DOHH2 (cell line): Measurements from ENCODE around the gene RXFP4.

Source experiments
- H3F3A ChIP-seq: fragments of 200-600 bp; sonication (generic), shearing (Covaris generic); 2 replicates; pipeline ENCODE4 v1.6.0; 2016; ENCODE audit warnings: antibody characterized with exemption, mild to moderate bottlenecking; ENCODE audit not compliant: control insufficient read depth, insufficient read depth
- H3K27ac ChIP-seq: fragments of 200-600 bp; sonication (generic); 2 replicates; pipeline ENCODE4 v1.5.1; 2014; ENCODE audit warnings: low read depth, mild to moderate bottlenecking, low read length, moderate library complexity
- H3K27me3 ChIP-seq: fragments of 200-600 bp; sonication (generic); 2 replicates; pipeline ENCODE4 v1.6.1; 2014; ENCODE audit warnings: mild to moderate bottlenecking, low read length, mixed read lengths; ENCODE audit not compliant: control insufficient read depth
- H3K36me3 ChIP-seq: fragments of 200-600 bp; sonication (generic); 2 replicates; pipeline ENCODE4 v1.6.1; 2014; ENCODE audit warnings: mild to moderate bottlenecking, low read length, moderate library complexity, mixed read lengths; ENCODE audit not compliant: control insufficient read depth
- H3K4me1 ChIP-seq: fragments of 200-600 bp; sonication (generic); 2 replicates; pipeline ENCODE4 v1.6.1; 2014; ENCODE audit warnings: mild to moderate bottlenecking, low read length, mixed read lengths; ENCODE audit not compliant: control insufficient read depth
- H3K4me2 ChIP-seq: fragments of 200-600 bp; sonication (generic); 2 replicates; pipeline ENCODE4 v1.6.0; 2014; ENCODE audit warnings: mild to moderate bottlenecking, low read length, moderate library complexity
- H3K4me3 ChIP-seq: fragments of 200-600 bp; sonication (generic); 2 replicates; pipeline ENCODE4 v1.5.1; 2014; ENCODE audit warnings: mild to moderate bottlenecking, low read length, mixed read lengths
- H3K79me2 ChIP-seq: fragments of 200-600 bp; sonication (generic); 2 replicates; pipeline ENCODE4 v1.6.1; 2014; ENCODE audit warnings: mild to moderate bottlenecking, low read length, mixed read lengths; ENCODE audit not compliant: control insufficient read depth
- H3K9me2 ChIP-seq: fragments of 200-600 bp; sonication (generic); replicated peaks from 2 replicates; pipeline ENCODE4 v1.6.1; 2014; ENCODE audit warnings: mild to moderate bottlenecking, low read length, mixed read lengths; ENCODE audit not compliant: control insufficient read depth
- H3K9me3 ChIP-seq: fragments of 200-600 bp; sonication (generic); 2 replicates; pipeline ENCODE4 v1.6.1; 2014; ENCODE audit warnings: antibody characterized with exemption, low read length, mixed read lengths; ENCODE audit not compliant: control insufficient read depth, insufficient read depth
- H4K20me1 ChIP-seq: fragments of 200-600 bp; sonication (generic); 2 replicates; pipeline ENCODE4 v1.6.0; 2014; ENCODE audit warnings: low read depth, mild to moderate bottlenecking, antibody characterized with exemption, low read length, moderate library complexity; ENCODE audit not compliant: control insufficient read depth, insufficient read depth
- EZH2phosphoT487 ChIP-seq: fragments of 200-600 bp; sonication (generic); IDR thresholded peaks from 2 replicates; pipeline ENCODE4 v1.6.1; 2017; ENCODE audit warnings: borderline replicate concordance, mild to moderate bottlenecking, antibody characterized with exemption, low read length, moderate library complexity, mixed read lengths
- TF ChIP-seq, protein P1 (sequence below): fragments of 200-600 bp; sonication (generic); IDR thresholded peaks from one replicate; pipeline ENCODE4 v1.5.1; 2014; ENCODE audit warnings: antibody characterized with exemption, mild to moderate bottlenecking, low read depth, low read length; ENCODE audit not compliant: poor library complexity, severe bottlenecking

RXFP4 gene

DNA sequence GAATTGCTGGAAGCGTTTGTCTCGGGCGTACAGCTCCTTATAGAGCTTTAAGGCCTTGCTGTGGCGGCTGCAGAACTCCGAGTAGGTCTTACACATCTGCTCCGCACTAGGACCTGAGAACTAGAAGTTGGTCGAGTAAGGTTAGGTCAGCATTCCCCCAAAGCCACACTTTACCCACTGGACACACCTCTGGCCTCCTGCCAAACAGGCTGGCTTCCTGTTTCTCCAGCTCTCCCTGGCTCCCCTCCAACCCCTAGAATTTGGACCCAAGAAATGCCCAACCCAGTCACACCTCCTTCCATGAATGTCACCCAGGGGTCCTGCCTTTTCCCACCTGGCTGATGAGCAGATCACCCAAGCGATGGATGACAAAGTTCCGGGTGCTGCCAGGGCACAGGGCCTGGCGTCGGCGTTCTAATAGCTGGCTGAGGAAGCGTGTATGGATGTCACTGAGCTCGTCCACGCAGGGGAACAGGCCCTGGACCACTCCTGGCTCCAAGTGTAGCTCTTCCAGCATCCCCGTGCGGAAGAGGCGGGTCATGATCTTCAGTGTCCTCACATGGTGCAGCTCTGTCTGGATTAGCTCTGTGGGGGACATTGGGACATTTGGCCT lies 21.3 kb downstream of the RXFP4 start:
- Histone ChIP-seq H3K4me3 (no peak overlapping the region), H4K20me1 (no peaks in the 10 kb centered on the region), H3K4me1 (peaks cover 43% of the 10 kb centered on the region), H3F3A (peaks cover 2% of the 10 kb centered on the region; the same call in 1 of the 2 replicates), H3K9me2 (no peaks in the 10 kb centered on the region), H3K9me3 (no peaks in the 10 kb centered on the region), H3K36me3 (peaks cover 86% of the 10 kb centered on the region), H3K4me2 (no peak overlapping the region), H3K27ac (no peak overlapping the region), H3K27me3 (no peaks in the 10 kb centered on the region), H3K79me2 (peaks cover 28% of the 10 kb centered on the region)
- TF ChIP-seq, protein P1, sequence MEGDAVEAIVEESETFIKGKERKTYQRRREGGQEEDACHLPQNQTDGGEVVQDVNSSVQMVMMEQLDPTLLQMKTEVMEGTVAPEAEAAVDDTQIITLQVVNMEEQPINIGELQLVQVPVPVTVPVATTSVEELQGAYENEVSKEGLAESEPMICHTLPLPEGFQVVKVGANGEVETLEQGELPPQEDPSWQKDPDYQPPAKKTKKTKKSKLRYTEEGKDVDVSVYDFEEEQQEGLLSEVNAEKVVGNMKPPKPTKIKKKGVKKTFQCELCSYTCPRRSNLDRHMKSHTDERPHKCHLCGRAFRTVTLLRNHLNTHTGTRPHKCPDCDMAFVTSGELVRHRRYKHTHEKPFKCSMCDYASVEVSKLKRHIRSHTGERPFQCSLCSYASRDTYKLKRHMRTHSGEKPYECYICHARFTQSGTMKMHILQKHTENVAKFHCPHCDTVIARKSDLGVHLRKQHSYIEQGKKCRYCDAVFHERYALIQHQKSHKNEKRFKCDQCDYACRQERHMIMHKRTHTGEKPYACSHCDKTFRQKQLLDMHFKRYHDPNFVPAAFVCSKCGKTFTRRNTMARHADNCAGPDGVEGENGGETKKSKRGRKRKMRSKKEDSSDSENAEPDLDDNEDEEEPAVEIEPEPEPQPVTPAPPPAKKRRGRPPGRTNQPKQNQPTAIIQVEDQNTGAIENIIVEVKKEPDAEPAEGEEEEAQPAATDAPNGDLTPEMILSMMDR: no peak
- no peak for TF ChIP-seq EZH2phosphoT487

GRCh38 chr1:155964193-155964592 lies 22.8 kb downstream of the RXFP4 start:
- no peak for TF ChIP-seq EZH2phosphoT487
- TF ChIP-seq, protein P1: no peak
- H3K4me1 ChIP-seq: peaks cover 39% of the 10 kb centered on the region
- no peaks in the 10 kb centered on the region for H3K27me3 ChIP-seq
- H3K36me3 ChIP-seq: peaks cover 88% of the 10 kb centered on the region
- no peak overlapping the region for H3K27ac ChIP-seq
- H3K79me2 ChIP-seq: peaks cover 42% of the 10 kb centered on the region
- no peaks in the 10 kb centered on the region for H3K9me2 ChIP-seq
- no peaks in the 10 kb centered on the region; the same call in 1 of the 2 replicates for H3F3A ChIP-seq
- H3K9me3 ChIP-seq: no peaks in the 10 kb centered on the region
- H4K20me1 ChIP-seq: no peaks in the 10 kb centered on the region
- no peak overlapping the region for H3K4me2 ChIP-seq
- no peak overlapping the region for H3K4me3 ChIP-seq

DNA sequence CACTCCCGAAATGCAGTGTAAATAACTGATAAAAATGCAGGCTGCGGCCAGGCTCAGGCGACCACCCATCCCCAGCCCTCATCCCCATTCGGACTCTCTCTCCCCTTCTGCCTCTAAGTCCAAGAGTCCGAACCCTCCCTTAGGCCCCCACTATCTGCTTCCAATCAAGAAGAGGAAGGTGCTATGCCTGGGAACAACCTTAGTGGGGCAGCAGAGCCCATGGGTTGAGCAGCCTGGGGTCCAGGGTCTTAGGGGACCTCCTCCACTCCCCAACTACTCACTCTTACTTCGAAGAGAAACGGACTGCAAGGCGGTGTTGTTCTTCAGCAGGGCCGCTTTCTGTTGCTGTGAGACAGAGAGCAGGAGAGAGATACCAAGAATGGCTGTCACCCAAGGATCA lies 24.7 kb downstream of the RXFP4 start:
- no peaks in the 10 kb centered on the region for H3K27me3 ChIP-seq
- H3K36me3 ChIP-seq: peaks cover 88% of the 10 kb centered on the region
- no peaks in the 10 kb centered on the region for H4K20me1 ChIP-seq
- H3K4me2 ChIP-seq: no peak overlapping the region
- TF ChIP-seq, protein P1: peak; percentile 45
- TF ChIP-seq EZH2phosphoT487: no peak
- peaks cover 32% of the 10 kb centered on the region for H3K4me1 ChIP-seq
- no peaks in the 10 kb centered on the region for H3K9me2 ChIP-seq
- no peaks in the 10 kb centered on the region for H3F3A ChIP-seq
- no peak overlapping the region for H3K4me3 ChIP-seq
- no peaks in the 10 kb centered on the region for H3K9me3 ChIP-seq
- H3K79me2 ChIP-seq: peaks cover 51% of the 10 kb centered on the region
- no peak overlapping the region for H3K27ac ChIP-seq
